Heart left ventricle (tissue), 16 donors: Measurements from ENCODE around the gene CYP46A1. TPM values are rescaled to one million over a fixed set of nuclear protein-coding genes. Genes with fewer than 3 reads are reported as not detected.
A peak's percentile ranks its signal among the peaks of the same experiment; 100 is the strongest.

ENCODE experiments used
- ATAC-seq, 4 donors: fragments of 200-7000 bp; cut with Tn5 transposase; one replicate each; pipeline ENCODE4 v1.9.1; 2020 to 2022; ENCODE audit warnings: moderate library complexity in 4 of 4, mild to moderate bottlenecking in 3 of 4, moderate number of reproducible peaks in 1 of 4
- DNase-seq, 5 donors: peaks; one replicate each; pipeline ENCODE4 v3.0.0-alpha.2; 2020
- H3K27ac ChIP-seq, 12 donors: fragments of 200-600 bp; sonication (generic) in 4 of 12; one replicate each; pipeline versions ENCODE4 v1.5.0 to v1.8.0; 2016 to 2022; ENCODE audit warnings: mild to moderate bottlenecking in 2 of 12
- H3K27me3 ChIP-seq, 9 donors: fragments of 200-600 bp; sonication (generic) in 2 of 9; one replicate each; pipeline versions ENCODE4 v1.5.1 to v1.8.0; 2016 to 2022; ENCODE audit warnings: mild to moderate bottlenecking in 3 of 9
- H3K36me3 ChIP-seq, 9 donors: fragments of 200-600 bp; sonication (generic) in 2 of 9; one replicate each; pipeline versions ENCODE4 v1.5.0 to v1.8.0; 2018 to 2022; ENCODE audit warnings: mild to moderate bottlenecking in 2 of 9
- H3K4me1 ChIP-seq, 12 donors: fragments of 200-600 bp; sonication (generic) in 4 of 12; one replicate each; pipeline versions ENCODE4 v1.5.0 to v1.8.0; 2016 to 2022; ENCODE audit warnings: mild to moderate bottlenecking in 3 of 12
- H3K4me3 ChIP-seq, 12 donors: fragments of 200-600 bp; sonication (generic) in 4 of 12; one replicate each; pipeline versions ENCODE4 v1.5.0 to v1.8.0; 2017 to 2022; ENCODE audit warnings: mild to moderate bottlenecking in 9 of 12, moderate library complexity in 4 of 12
- H3K9me3 ChIP-seq, 12 donors: fragments of 200-600 bp; sonication (generic) in 4 of 12; one replicate each; pipeline versions ENCODE4 v1.5.0 to v1.8.0; 2016 to 2022; ENCODE audit warnings: mild to moderate bottlenecking in 1 of 12
- POLR2A ChIP-seq, 2 donors: fragments of 450-650 bp; IDR thresholded peaks; one replicate each; pipeline ENCODE4 v1.6.1; 2017; ENCODE audit warnings: antibody characterized with exemption in 2 of 2, mild to moderate bottlenecking in 2 of 2, moderate library complexity in 2 of 2
- WGBS, 4 donors: extraction: QIAGEN DNeasy Blood & Tissue Kit in 2 of 4; methylation state at CpG; one replicate each; pipeline versions ENCODE4 v1.1.5 to v1.1.7; 2013 to 2018; 5-methylcytosine and 5-hydroxymethylcytosine counted together
- intact Hi-C, 10 donors: fragments of 100-400 bp; cut with DNase I; formaldehyde crosslinking; loops; one replicate each; pipeline versions ENCODE4 v1.11.1 to v1.14.2; 2022
- polyA plus RNA-seq, 2 donors: library from polyadenylated mRNA; stranded (reverse); fragments of 200-250 nt; gene quantifications; one replicate each; pipeline ENCODE4 v1.2.3, GENCODE V29; 2013
- total RNA-seq, 9 donors: library from RNA; depleted of rRNA in 2 of 9; stranded (reverse); fragments of >200 nt in 2 of 9; fragmentation: NEBNext Ultra II Directional in 3 of 9; extraction: Animal tissue kit (Norgen Biotek cat#: 25700) in 3 of 9; gene quantifications; one replicate each; pipeline versions ENCODE4 v1.1.0 to v1.2.4, GENCODE V29; 2016 to 2023
- TF ChIP-seq, protein P1 (sequence below), 12 donors: fragments of 200-600 bp; sonication (generic) in 4 of 12; IDR thresholded peaks; one replicate each; pipeline versions ENCODE4 v1.5.0 to v1.8.0; 2018 to 2022; ENCODE audit warnings: antibody characterized with exemption in 12 of 12, mild to moderate bottlenecking in 5 of 12
- donor health status: ischemic (EF 13 %, LVEDD 7.1; RV severe dilation, severe dysfunction).
- donor health status: healthy with polysubstance abuse.
- donor health status: DM: no; HTN: yes; CAD: no.
- donor health status: DM: no; HTN: no; CAD: no.
- donor health status: ischemic (EF 25% LVEDD 6.9; RV normal size, moderate dysfunction).
- donor health status: ischemic (EF 25% LVEDD 5.7; RV mildly dilated, moderate dysfunction).
- donor health status: healthy.
- donor health status: DM: yes; HTN: yes; CAD: no.
- donor health status: ischemic (EF 35%, LVEDD 5.7; RV mildly dilated, moderate dysfunction).
- donor health status: nonischemic (EF 11% LVEDD 7.7; RV severe dilation, severe dysfunction).
- donor health status: DM: yes; HTN: yes; CAD: no.
- donor health status: PGD.
- donor health status: ischemic (EF 29% LVEDD 5.4; RV normal size, mild dysfunction).
- donor health status: nonischemic (EF 23%, LVEDD 6.1; RV moderate dilation, normal function).

CYP46A1 gene
- total and polyA plus RNA-seq, 11 donors: 1.5 to 8.0 (median 3.4) TPM

DNA sequence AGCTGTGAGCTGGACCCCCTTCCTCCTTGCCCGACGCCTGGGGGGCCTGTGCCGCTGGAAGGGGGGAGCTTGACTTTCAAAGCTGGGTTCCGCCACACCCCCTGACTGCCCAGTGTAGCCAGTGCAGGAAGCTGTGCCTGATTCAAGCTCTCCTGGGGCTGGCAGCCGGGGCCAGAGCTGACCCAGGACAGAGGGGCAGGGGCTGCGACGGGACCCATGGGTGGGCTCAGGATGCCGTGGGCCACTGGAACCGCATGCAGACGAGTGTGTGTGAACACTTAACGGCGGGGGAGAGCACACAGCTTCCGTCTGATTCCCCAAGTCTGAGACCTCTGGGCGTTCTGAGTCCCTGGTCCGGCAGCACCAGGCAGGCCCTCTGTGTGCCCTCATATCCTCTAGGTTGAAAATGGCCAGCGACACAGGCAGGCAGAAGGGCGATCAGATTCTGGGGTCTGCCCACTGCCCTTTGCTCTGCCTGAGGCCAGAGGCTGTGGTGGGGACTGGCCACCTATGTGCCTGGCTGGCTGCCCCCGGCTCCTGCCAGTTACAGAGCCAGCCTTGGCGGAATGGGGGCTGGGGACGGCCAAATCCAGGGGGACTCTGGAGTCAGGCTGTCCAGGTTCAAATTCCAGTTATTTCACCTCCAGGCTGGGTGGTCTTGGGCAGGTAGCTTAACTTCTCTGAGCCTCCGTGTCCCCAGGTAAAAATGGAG lies 54.0 kb downstream of the CYP46A1 start:
- TF ChIP-seq, protein P1, sequence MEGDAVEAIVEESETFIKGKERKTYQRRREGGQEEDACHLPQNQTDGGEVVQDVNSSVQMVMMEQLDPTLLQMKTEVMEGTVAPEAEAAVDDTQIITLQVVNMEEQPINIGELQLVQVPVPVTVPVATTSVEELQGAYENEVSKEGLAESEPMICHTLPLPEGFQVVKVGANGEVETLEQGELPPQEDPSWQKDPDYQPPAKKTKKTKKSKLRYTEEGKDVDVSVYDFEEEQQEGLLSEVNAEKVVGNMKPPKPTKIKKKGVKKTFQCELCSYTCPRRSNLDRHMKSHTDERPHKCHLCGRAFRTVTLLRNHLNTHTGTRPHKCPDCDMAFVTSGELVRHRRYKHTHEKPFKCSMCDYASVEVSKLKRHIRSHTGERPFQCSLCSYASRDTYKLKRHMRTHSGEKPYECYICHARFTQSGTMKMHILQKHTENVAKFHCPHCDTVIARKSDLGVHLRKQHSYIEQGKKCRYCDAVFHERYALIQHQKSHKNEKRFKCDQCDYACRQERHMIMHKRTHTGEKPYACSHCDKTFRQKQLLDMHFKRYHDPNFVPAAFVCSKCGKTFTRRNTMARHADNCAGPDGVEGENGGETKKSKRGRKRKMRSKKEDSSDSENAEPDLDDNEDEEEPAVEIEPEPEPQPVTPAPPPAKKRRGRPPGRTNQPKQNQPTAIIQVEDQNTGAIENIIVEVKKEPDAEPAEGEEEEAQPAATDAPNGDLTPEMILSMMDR (IDR thresholded peaks at IDR 0.05): no peak
- Histone ChIP-seq H3K36me3 (peaks cover 0 to 1% (median 0%) of the 10 kb centered on the region in 9 donors), H3K4me3 (peak overlapping the region; percentile 39 to 89 (median 66)), H3K27me3 (peaks cover 0 to 9% (median 0%) of the 10 kb centered on the region in 9 donors), H3K27ac (peak overlapping the region; percentile 76 to 95 (median 88)), H3K9me3 (no peaks in the 10 kb centered on the region), H3K4me1 (peaks cover 0 to 77% (median 41%) of the 10 kb centered on the region in 12 donors)
- WGBS, 4 donors: 21 to 30% (median 26%) methylated on average over 15 to 21 of the region's 21 CpGs
- ATAC-seq (peak; percentile 5 to 39 (median 34)), DNase-seq (peak in 1 of 5 donors; percentile 57)
- intact Hi-C loops: loop anchor here in 4 of 10 donors (5.0 to 10.0 kb wide), 2 partner anchors 54 to 57 kb away; partner anchors contain the start of gene EML1 (in 4 of the 4)

DNA sequence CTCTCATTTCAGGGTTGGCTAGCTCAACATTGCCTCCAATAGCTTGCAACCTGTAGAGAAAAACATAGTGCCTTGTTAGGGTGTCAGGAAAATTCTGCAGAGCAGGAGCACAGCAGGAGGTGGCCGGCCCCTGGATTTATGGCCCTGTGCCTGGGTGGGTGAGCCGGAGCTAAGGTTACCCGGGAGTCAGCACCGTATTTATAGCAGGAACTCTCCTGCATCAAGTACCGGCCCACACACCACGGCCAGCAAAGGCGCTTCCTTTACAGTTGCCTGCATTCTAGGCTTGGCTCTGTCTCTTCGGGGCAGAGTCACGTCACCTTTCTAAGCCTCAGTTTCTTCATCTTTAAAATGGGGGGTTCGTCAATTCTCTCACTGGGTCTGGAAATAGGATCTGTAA lies 56.3 kb downstream of the CYP46A1 start:
- Histone ChIP-seq H3K27me3 (peaks cover 0 to 9% (median 0%) of the 10 kb centered on the region in 9 donors), H3K9me3 (no peaks in the 10 kb centered on the region), H3K4me3 (peak overlapping the region in 5 of 12 donors; percentile 3 to 67 (median 63)), H3K27ac (peak overlapping the region in 11 of 12 donors; percentile 6 to 92 (median 87)), H3K36me3 (peaks cover 0 to 3% (median 0%) of the 10 kb centered on the region in 9 donors), H3K4me1 (peaks cover 0 to 65% (median 35%) of the 10 kb centered on the region in 12 donors)
- intact Hi-C loops: loop anchor here in 1 of 10 donors (5.0 kb wide), 1 partner anchor 42 kb away; no protein-coding TSS in a partner anchor
- WGBS, 4 donors: 18 to 31% (median 26%) methylated on average over 6 to 10 of the region's 10 CpGs
- DNase-seq (peak; percentile 53 to 80 (median 72)), ATAC-seq (peak; percentile 29 to 57 (median 44))
- TF ChIP-seq, protein P1 (IDR thresholded peaks at IDR 0.05): no peak
- TF ChIP-seq POLR2A (IDR thresholded peaks at IDR 0.05): no peak

DNA sequence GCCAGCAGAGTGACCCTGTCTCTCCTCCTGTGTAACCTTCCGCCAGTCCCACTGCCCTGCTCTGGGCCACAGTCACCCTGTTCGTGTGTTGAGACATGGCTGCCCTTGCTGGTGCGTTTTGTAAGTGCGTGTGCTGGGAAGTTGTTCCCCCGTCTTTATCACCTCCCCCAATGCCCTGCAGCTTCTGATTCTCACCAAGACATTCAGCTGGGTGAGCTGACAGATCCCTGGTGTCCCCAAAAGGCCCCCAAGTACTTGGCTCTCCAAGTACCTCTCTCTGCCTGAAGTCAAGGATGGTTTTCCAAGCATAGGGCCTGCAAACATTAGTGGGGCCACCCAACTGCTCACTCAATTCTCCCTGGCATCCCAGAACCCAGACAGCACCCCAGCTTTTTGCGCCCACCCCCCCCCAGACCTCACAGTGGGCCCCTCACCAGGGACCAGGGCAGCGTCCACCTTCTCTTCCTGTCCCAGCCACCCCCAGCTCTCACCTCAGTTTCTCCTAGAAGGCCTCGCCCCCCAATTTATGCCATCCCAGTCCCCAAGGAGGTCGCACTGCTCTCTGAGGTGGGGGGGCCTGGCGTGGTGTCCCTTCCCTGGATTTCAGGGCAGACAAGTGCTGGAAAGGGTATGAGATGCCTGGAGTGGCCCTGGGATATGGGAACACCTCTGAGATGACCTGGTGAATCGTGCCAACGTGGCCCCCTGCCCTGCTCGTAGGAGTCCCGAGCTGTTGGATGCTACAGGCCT lies 57.3 kb downstream of the CYP46A1 start:
- H3K9me3 ChIP-seq: no peaks in the 10 kb centered on the region
- peak overlapping the region in 8 of 12 donors; percentile 72 to 92 (median 88) for H3K27ac ChIP-seq
- peaks cover 0 to 3% (median 0%) of the 10 kb centered on the region in 9 donors for H3K36me3 ChIP-seq
- 89 to 91% (median 90%) methylated on average over 14 of the region's 14 CpGs for WGBS, 4 donors
- peaks cover 0 to 9% (median 0%) of the 10 kb centered on the region in 9 donors for H3K27me3 ChIP-seq
- no peak overlapping the region for H3K4me3 ChIP-seq
- ATAC-seq: no peak
- no peak for DNase-seq
- TF ChIP-seq, protein P1 (IDR thresholded peaks at IDR 0.05): no peak
- TF ChIP-seq POLR2A (IDR thresholded peaks at IDR 0.05): no peak
- intact Hi-C loops: loop anchor here in 1 of 10 donors (5.0 kb wide), 1 partner anchor 41 kb away; no protein-coding TSS in a partner anchor
- H3K4me1 ChIP-seq: peaks cover 8 to 74% (median 43%) of the 10 kb centered on the region in 12 donors
